HCT116 (cell line): ENCODE data around the gene SELENOM. TPM values are rescaled to one million over a fixed set of nuclear protein-coding genes. Genes with fewer than 3 reads are reported as not detected.

ENCODE experiments used
- ATAC-seq: fragments of 200-7000 bp; cut with Tn5 transposase; 2 replicates; pipeline ENCODE4 v1.9.1; 2020; ENCODE audit warnings: mild to moderate bottlenecking, moderate library complexity
- BruUV-seq: library from RNA; stranded (reverse); fragments of 400-500 nt; replicated peaks from 2 replicates; lab custom pipeline; 2021; lab: Mats Ljungman, UMichigan
- CTCF ChIA-PET: fragments of 300-600 bp; sonication (Branson Sonifier 250); formaldehyde crosslinking; loops from one replicate; lab custom pipeline; 2021; ENCODE audit warnings: antibody characterized with exemption; lab: Charles Lee
- POLR2A ChIA-PET: fragments of 300-600, 350-600 bp; sonication (Branson Sonifier 250); formaldehyde crosslinking; loops from one replicate; lab custom pipeline; 2021; ENCODE audit warnings: antibody characterized with exemption; lab: Charles Lee
- RAD21 ChIA-PET, 2 experiments: fragments of 300-600 bp; sonication (Branson Sonifier 250); formaldehyde crosslinking; loops; one replicate each; lab custom pipeline; 2023; ENCODE audit warnings: low total read pairs in 2 of 2; ENCODE audit not compliant: uncharacterized antibody in 2 of 2, unreplicated experiment in 2 of 2, low non-redundant PET in 1 of 2; lab: Charles Lee
- DNase-seq: peaks from one replicate; pipeline ENCODE4 v3.0.0-alpha.2; 2010; ENCODE audit warnings: low read depth, low spot score
- H2AFZ ChIP-seq: fragments of 200-600 bp; shearing (Covaris generic), sonication (generic); 2 replicates; pipeline ENCODE4 v1.6.1; 2017; ENCODE audit warnings: low read depth, mixed run types, mixed read lengths, antibody characterized with exemption, low read length; ENCODE audit not compliant: poor library complexity, severe bottlenecking
- H3K27ac ChIP-seq: 2 replicates; pipeline ENCODE4 v1.5.1; 2012; ENCODE audit warnings: low read depth, low read length
- H3K27me3 ChIP-seq: fragments of 200-600 bp; sonication (generic); 2 replicates; pipeline ENCODE4 v1.6.1; 2016; ENCODE audit warnings: mixed run types, low read length, mixed read lengths; ENCODE audit not compliant: insufficient read depth
- H3K36me3 ChIP-seq, 2 experiments: fragments of 200-500 bp in 1 of 2; fragments of 200-600 bp in 1 of 2; sonication (Bioruptor generic) in 1 of 2; sonication (generic) in 1 of 2; 2 replicates each; pipeline versions ENCODE4 v1.5.1 to v1.6.1; 2014 to 2016; ENCODE audit warnings: low read length in 2 of 2, inconsistent platforms in 1 of 2, mixed read lengths in 1 of 2, mixed run types in 1 of 2; ENCODE audit not compliant: insufficient read depth in 2 of 2, control insufficient read depth in 1 of 2
- H3K4me1 ChIP-seq, 2 experiments: fragments of 200-600 bp in 1 of 2; sonication (generic) in 1 of 2; 2 replicates each; pipeline versions ENCODE4 v1.5.1 to v1.6.1; 2012 to 2017; ENCODE audit warnings: low read length in 2 of 2, inconsistent platforms in 1 of 2, mild to moderate bottlenecking in 1 of 2, mixed read lengths in 1 of 2, mixed run types in 1 of 2, moderate library complexity in 1 of 2; ENCODE audit not compliant: insufficient read depth in 2 of 2, control insufficient read depth in 1 of 2
- H3K4me2 ChIP-seq: fragments of 200-600 bp; sonication (generic); 2 replicates; pipeline ENCODE4 v1.6.1; 2017; ENCODE audit warnings: mixed run types, low read length, mixed read lengths
- H3K4me3 ChIP-seq, 2 experiments: fragments of 200-600 bp in 1 of 2; sonication (generic) in 1 of 2; replicated peaks in 1 of 2; 2 replicates each; pipeline ENCODE4 v1.5.1; 2011 to 2016; ENCODE audit warnings: low read length in 2 of 2, control low read depth in 1 of 2, low read depth in 1 of 2, mild to moderate bottlenecking in 1 of 2, mixed read lengths in 1 of 2, mixed run types in 1 of 2
- H3K79me2 ChIP-seq: fragments of 200-600 bp; sonication (generic); 2 replicates; pipeline ENCODE4 v1.6.1; 2017; ENCODE audit warnings: mild to moderate bottlenecking, mixed run types, low read length, moderate library complexity, mixed read lengths; ENCODE audit not compliant: insufficient read depth
- H3K9ac ChIP-seq: fragments of 200-600 bp; sonication (generic); 2 replicates; pipeline ENCODE4 v1.6.1; 2016; ENCODE audit warnings: low read length, mixed read lengths
- H3K9me2 ChIP-seq: fragments of 200-600 bp; sonication (generic), shearing (Covaris generic); 2 replicates; pipeline ENCODE4 v1.6.1; 2017; ENCODE audit warnings: mixed run types, mild to moderate bottlenecking, moderate library complexity; ENCODE audit not compliant: insufficient read depth
- H3K9me3 ChIP-seq, 2 experiments: fragments of 200-500 bp in 1 of 2; fragments of 200-600 bp in 1 of 2; sonication (Bioruptor generic) in 1 of 2; sonication (generic) in 1 of 2; 2 replicates each; pipeline ENCODE4 v1.6.1; 2014 to 2017; ENCODE audit warnings: low read length in 2 of 2, mixed read lengths in 2 of 2, inconsistent platforms in 1 of 2, low read depth in 1 of 2, mild to moderate bottlenecking in 1 of 2, mixed run types in 1 of 2, moderate library complexity in 1 of 2; ENCODE audit not compliant: control insufficient read depth in 1 of 2, insufficient read depth in 1 of 2
- H4K20me1 ChIP-seq: fragments of 200-600 bp; sonication (generic), shearing (Covaris generic); 2 replicates; pipeline ENCODE4 v1.6.1; 2017; ENCODE audit warnings: mixed run types, mild to moderate bottlenecking, moderate library complexity; ENCODE audit not compliant: insufficient read depth
- ATF3 ChIP-seq: IDR thresholded peaks from 2 replicates; pipeline ENCODE4 v1.6.1; 2012
- CBX3 ChIP-seq: IDR thresholded peaks from 2 replicates; pipeline ENCODE4 v1.6.1; 2012; ENCODE audit warnings: low read depth
- CEBPB ChIP-seq: IDR thresholded peaks from 2 replicates; pipeline ENCODE4 v1.6.1; 2012; ENCODE audit warnings: low read depth
- EGR1 ChIP-seq: IDR thresholded peaks from 2 replicates; pipeline ENCODE4 v1.6.1; 2012; ENCODE audit warnings: low read depth
- ELF1 ChIP-seq: IDR thresholded peaks from 2 replicates; pipeline ENCODE4 v1.6.1; 2012; ENCODE audit warnings: low read depth, borderline replicate concordance
- EZH2 ChIP-seq: fragments of 200-600 bp; sonication (generic); IDR thresholded peaks from 2 replicates; pipeline ENCODE4 v1.6.1; 2017; ENCODE audit warnings: antibody characterized with exemption, mixed run types
- EZH2phosphoT487 ChIP-seq: fragments of 200-600 bp; IDR thresholded peaks from 2 replicates; pipeline ENCODE4 v1.6.1; 2018; ENCODE audit warnings: antibody characterized with exemption, borderline replicate concordance
- FOSL1 ChIP-seq: IDR thresholded peaks from 2 replicates; pipeline ENCODE4 v1.6.1; 2012; ENCODE audit warnings: low read depth
- JUND ChIP-seq: IDR thresholded peaks from 2 replicates; pipeline ENCODE4 v1.6.1; 2012
- MAX ChIP-seq: IDR thresholded peaks from 2 replicates; pipeline ENCODE4 v1.6.1; 2012
- POLR2A ChIP-seq: IDR thresholded peaks from 2 replicates; pipeline ENCODE4 v1.7.0; 2011; ENCODE audit warnings: borderline replicate concordance; ENCODE audit not compliant: insufficient read depth, insufficient read length; ENCODE audit errors: extremely low read depth
- POLR2AphosphoS5 ChIP-seq: IDR thresholded peaks from 2 replicates; pipeline ENCODE4 v1.6.1; 2011; ENCODE audit warnings: mild to moderate bottlenecking, low read depth, low read length, moderate library complexity
- RAD21 ChIP-seq: IDR thresholded peaks from 2 replicates; pipeline ENCODE4 v1.6.1; 2012; ENCODE audit warnings: low read depth, mild to moderate bottlenecking
- SIN3A ChIP-seq: IDR thresholded peaks from 2 replicates; pipeline ENCODE4 v1.6.1; 2012; ENCODE audit warnings: low read depth
- SP1 ChIP-seq: IDR thresholded peaks from 2 replicates; pipeline ENCODE4 v1.6.1; 2012; ENCODE audit warnings: low read depth
- SRF ChIP-seq: IDR thresholded peaks from 2 replicates; pipeline ENCODE4 v1.6.1; 2012; ENCODE audit warnings: low read depth
- TCF7L2 ChIP-seq: IDR thresholded peaks from 2 replicates; pipeline ENCODE4 v1.7.0; 2011; ENCODE audit warnings: borderline replicate concordance, inconsistent platforms; ENCODE audit not compliant: insufficient read depth, insufficient read length; ENCODE audit errors: extremely low read depth
- YY1 ChIP-seq: IDR thresholded peaks from 2 replicates; pipeline ENCODE4 v1.6.1; 2011; ENCODE audit warnings: low read length, low read depth, moderate library complexity, mild to moderate bottlenecking; ENCODE audit not compliant: insufficient replicate concordance; ENCODE audit errors: extremely low read depth
- ZBTB33 ChIP-seq: IDR thresholded peaks from 2 replicates; pipeline ENCODE4 v1.6.1; 2011; ENCODE audit warnings: mild to moderate bottlenecking, low read length, moderate library complexity; ENCODE audit not compliant: insufficient replicate concordance; ENCODE audit errors: extremely low read depth
- ZFX ChIP-seq: fragments of 450-650 bp; IDR thresholded peaks from 2 replicates; pipeline ENCODE4 v1.6.1; 2017
- ZNF274 ChIP-seq: fragments of 200-500 bp; sonication (Bioruptor generic); IDR thresholded peaks from 2 replicates; pipeline ENCODE4 v1.6.1; 2014; ENCODE audit warnings: mild to moderate bottlenecking, low read depth, low read length, inconsistent platforms
- intact Hi-C: fragments of 100-400 bp; cut with micrococcal nuclease; formaldehyde crosslinking; loops from 2 replicates; pipeline ENCODE4 v1.10.0; 2022
- total RNA-seq: library from RNA; stranded (reverse); gene quantifications from one replicate; pipeline ENCODE4 v1.2.1, GENCODE V29; 2021; ENCODE audit not compliant: unreplicated experiment

SELENOM gene
- total RNA-seq, 1 experiment from 2014 or later = 65.6 TPM

- TF ChIP-seq MAX = no peak
- no peak for TF ChIP-seq RAD21
- TF ChIP-seq YY1 = no peak
- no peak for TF ChIP-seq ZNF274
- TF ChIP-seq EGR1 = no peak
- TF ChIP-seq ATF3 = no peak
- TF ChIP-seq ZFX = no peak
- TF ChIP-seq POLR2AphosphoS5 = no peak
- no peak for TF ChIP-seq POLR2A
Measured at GRCh38 chr22:31094021-31094551, 13.3 kb downstream of the SELENOM start (continued).

GRCh38 chr22:31093086-31093850 is 14.1 kb downstream of the SELENOM start:
- BruUV-seq = no TSS peak
- no peak for TF ChIP-seq ELF1
- TF ChIP-seq CBX3 = no peak
- no peak for TF ChIP-seq EZH2
- TF ChIP-seq YY1 = no peak
- TF ChIP-seq EGR1 = no peak
- no peak for TF ChIP-seq SP1
- TF ChIP-seq ZBTB33 = no peak
- no peak for TF ChIP-seq SRF
- no peak for TF ChIP-seq FOSL1
- no peak for TF ChIP-seq ATF3
- TF ChIP-seq MAX = no peak
- no peak for TF ChIP-seq TCF7L2
- no peak for TF ChIP-seq ZNF274
- TF ChIP-seq RAD21 = no peak
- no peak for TF ChIP-seq EZH2phosphoT487
- TF ChIP-seq CEBPB = no peak
- no peak for TF ChIP-seq ZFX
- no peak for TF ChIP-seq JUND
- no peak for TF ChIP-seq SIN3A

More at GRCh38 chr22:31093086-31093850, 14.1 kb downstream of the SELENOM start:
- Histone ChIP-seq H2AFZ (no peak overlapping the region), H3K27me3 (no peaks in the 10 kb centered on the region), H3K4me2 (no peak overlapping the region), H3K9me2 (no peaks in the 10 kb centered on the region), H3K4me3 (no peak overlapping the region), H3K4me1 (peaks cover 0 to under 1% of the 10 kb centered on the region in 2 experiments; a peak in 1 of 4 replicates), H3K79me2 (no peaks in the 10 kb centered on the region), H3K9me3 (no peaks in the 10 kb centered on the region), H3K36me3 (peaks cover 44 to 59% of the 10 kb centered on the region in 2 experiments), H3K9ac (no peak overlapping the region), H3K27ac (no peak overlapping the region), H4K20me1 (no peaks in the 10 kb centered on the region)
- CTCF ChIA-PET = interaction anchor here (1.2 to 1.3 kb wide), 2 partner anchors 8 to 10 kb away, joined by 3 to 4 read pairs; no protein-coding TSS in a partner anchor
- RAD21 ChIA-PET = no interaction called here
- ATAC-seq (no peak), DNase-seq (no peak)
- POLR2A ChIA-PET = interaction anchor here (0.9 to 1.8 kb wide), 2 partner anchors 9 to 12 kb away, joined by 3 to 4 read pairs; partner anchors contain the start of gene SMTN
- intact Hi-C loops = no loop called here
